ENCODE data around the gene ATP8B1.

DNA sequence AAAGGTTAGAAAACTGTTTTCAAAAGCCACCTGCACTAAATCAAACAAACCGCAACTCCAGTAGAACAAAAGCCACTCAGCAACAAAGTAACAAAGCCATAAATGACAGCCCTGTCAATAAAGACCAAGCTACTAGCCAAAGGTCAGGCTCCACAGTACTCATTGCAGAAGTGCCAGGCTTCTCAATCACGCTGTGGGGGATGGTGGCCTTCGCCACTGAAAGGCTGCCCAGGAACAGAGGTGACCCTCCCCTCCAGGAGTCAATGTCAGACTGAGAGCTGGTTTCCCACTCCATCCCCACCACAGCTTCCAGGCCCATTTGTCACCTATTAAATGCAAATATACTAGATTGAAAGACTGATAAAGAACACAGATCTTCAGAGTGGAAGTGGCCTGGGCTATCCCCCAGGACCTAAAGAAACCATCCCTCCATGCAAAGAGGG, 5.9 kb downstream of the ATP8B1 start:
- TF ChIP-seq CTCF (IDR thresholded peaks at IDR 0.05) (no peak), POLR2A (IDR thresholded peaks at IDR 0.05) (no peak)
